MCF 10A (cell line): ENCODE data around the gene CHKA. TPM values are rescaled to one million over a fixed set of nuclear protein-coding genes. Genes with fewer than 3 reads are reported as not detected.

Experiments used
- Bru-seq: library from RNA; stranded (reverse); fragments of 400-500 nt; gene quantifications from one replicate; lab custom pipeline; 2021; lab: Mats Ljungman, UMichigan
- BruChase-seq, 2 experiments: library from RNA; stranded (reverse); fragments of 400-500 nt; gene quantifications; one replicate each; lab custom pipeline; 2021; lab: Mats Ljungman, UMichigan
- BruUV-seq: library from RNA; stranded (reverse); fragments of 400-500 nt; replicated peaks from 2 replicates; lab custom pipeline; 2021; lab: Mats Ljungman, UMichigan
- CTCF ChIA-PET: fragments of 300-600 bp; sonication (Branson Sonifier 250); formaldehyde crosslinking; extraction: SDS; loops from one replicate; lab custom pipeline; 2021; ENCODE audit warnings: antibody characterized with exemption, inconsistent platforms; lab: Yijun Ruan, JAX
- POLR2A ChIA-PET: fragments of 300-600, 350-650 bp; sonication (Branson Sonifier 250); formaldehyde crosslinking; extraction: SDS; loops from one replicate; lab custom pipeline; 2020; ENCODE audit warnings: antibody characterized with exemption, inconsistent platforms; lab: Yijun Ruan, JAX
- DNase-seq: peaks from one replicate; pipeline ENCODE4 v3.0.0-alpha.2; 2018; ENCODE audit not compliant: unreplicated experiment
- H3K27ac Mint-ChIP-seq: one replicate; pipeline ENCODE4 v1.8.0; 2022; ENCODE audit warnings: mild to moderate bottlenecking, low read depth, mixed read lengths; ENCODE audit not compliant: unreplicated experiment
- H3K27me3 Mint-ChIP-seq: one replicate; pipeline ENCODE4 v1.8.0; 2022; ENCODE audit warnings: mixed read lengths; ENCODE audit not compliant: insufficient read depth, unreplicated experiment
- H3K36me3 Mint-ChIP-seq: one replicate; pipeline ENCODE4 v1.8.0; 2022; ENCODE audit warnings: mild to moderate bottlenecking, moderate library complexity, mixed read lengths; ENCODE audit not compliant: insufficient read depth, unreplicated experiment
- H3K4me1 Mint-ChIP-seq: one replicate; pipeline ENCODE4 v1.8.0; 2022; ENCODE audit warnings: mixed read lengths; ENCODE audit not compliant: insufficient read depth, unreplicated experiment
- H3K4me3 Mint-ChIP-seq: one replicate; pipeline ENCODE4 v1.8.0; 2022; ENCODE audit warnings: mild to moderate bottlenecking, moderate library complexity, mixed read lengths; ENCODE audit not compliant: unreplicated experiment
- H3K9me3 Mint-ChIP-seq: one replicate; pipeline ENCODE4 v1.8.0; 2022; ENCODE audit warnings: mixed read lengths; ENCODE audit not compliant: unreplicated experiment
- CTCF ChIP-seq: fragments of 200-600 bp; IDR thresholded peaks from one replicate; pipeline ENCODE4 v1.8.0; 2022; ENCODE audit warnings: antibody characterized with exemption, mild to moderate bottlenecking; ENCODE audit not compliant: unreplicated experiment
- intact Hi-C: fragments of 100-400 bp; cut with micrococcal nuclease; formaldehyde crosslinking; loops from 2 replicates; pipeline ENCODE4 v1.14.1; 2022
- long read RNA-seq: library from polyadenylated mRNA; stranded (forward); transcript quantifications from one replicate; pipeline ENCODE4 v2.0.0, GENCODE V29; 2022
- total RNA-seq: library from RNA; stranded (reverse); gene quantifications from 2 replicates; pipeline ENCODE4 v1.2.3, GENCODE V29; 2022

The CHKA gene
- total RNA-seq (7.8 and 13.7 TPM in 2 replicates), Bru-seq, nascent RNA (percentile 62 among the genes with signal in this experiment), BruChase-seq, experiment 1, labeled RNA remaining after a 6-hour chase (percentile 49 among the genes with signal in this experiment), BruChase-seq, experiment 2, labeled RNA remaining after a 2-hour chase (percentile 63 among the genes with signal in this experiment)
- long read RNA-seq, transcript CHKA-202 (11 exons, 1,755 nt) = minor isoform, 7 of 22 reads
- long read RNA-seq, transcript CHKA-201 (12 exons, 2,530 nt) = major isoform, 10 of 22 reads
- long read RNA-seq, partial matches to known transcripts = 1 of 22 reads
- long read RNA-seq, other reads (novel, unspliced or antisense) = 4 of 22 reads

GRCh38 chr11:68121067-68121899 lies at the start of gene CHKA:
CHKA (minus strand) TSS chr11:68121388; CDS start chr11:68121177, 211 bp downstream.
- H3K4me3 Mint-ChIP-seq = peak within 1 kb of the TSS; percentile 75
- peak within 1 kb of the TSS; percentile 59 for H3K27ac Mint-ChIP-seq
- TF ChIP-seq CTCF = no peak
- POLR2A ChIA-PET = interaction anchor here (0.8 to 1.0 kb wide), 2 partner anchors 32 to 113 kb away, joined by 3 to 5 read pairs; no protein-coding TSS in a partner anchor
- peak; percentile 87 for DNase-seq
- intact Hi-C loops = loop anchor here (1.0 to 10.0 kb wide), 2 partner anchors 84 to 112 kb away; no protein-coding TSS in a partner anchor
- CTCF ChIA-PET = interaction anchor here (0.5 to 1.2 kb wide), 2 partner anchors 111 to 1175 kb away, joined by 3 read pairs; partner anchors contain the start of gene ALDH3B1
- no peaks in the 10 kb centered on the region for H3K9me3 Mint-ChIP-seq
- H3K36me3 Mint-ChIP-seq = no peaks in the 10 kb centered on the region
- no peaks in the 10 kb centered on the region for H3K27me3 Mint-ChIP-seq
- no TSS peak for BruUV-seq
- peaks cover 11% of the 10 kb centered on the region for H3K4me1 Mint-ChIP-seq

DNA sequence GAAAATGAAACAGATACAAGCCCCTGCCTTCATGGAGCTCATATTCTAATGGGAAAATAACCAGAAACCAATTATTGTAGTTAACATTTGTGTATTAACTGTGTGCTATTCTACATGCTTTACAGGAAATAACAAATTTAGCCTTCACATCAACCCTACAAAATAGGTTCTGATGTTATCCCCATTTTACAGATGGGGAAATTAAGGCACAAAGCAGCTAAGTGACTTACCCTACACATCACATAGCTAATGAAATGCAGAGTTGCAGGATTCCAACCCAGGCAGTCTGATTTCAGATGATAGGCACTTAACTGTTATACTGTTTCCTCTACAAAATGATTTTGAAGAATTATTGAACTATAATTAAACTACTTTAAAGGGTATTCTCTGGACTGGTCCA lies 48.3 kb upstream of the CHKA start:
- TF ChIP-seq CTCF = no peak
- H3K9me3 Mint-ChIP-seq = no peaks in the 10 kb centered on the region
- CTCF ChIA-PET = interaction anchor here (1.0 kb wide), 1 partner anchor 37 kb away, joined by 4 read pairs; no protein-coding TSS in a partner anchor
- POLR2A ChIA-PET = interaction anchor here (1.6 kb wide), 1 partner anchor 12 kb away, joined by 6 read pairs; no protein-coding TSS in a partner anchor
- peaks cover 76% of the 10 kb centered on the region for H3K36me3 Mint-ChIP-seq
- H3K27me3 Mint-ChIP-seq = no peaks in the 10 kb centered on the region
- H3K4me3 Mint-ChIP-seq = no peak overlapping the region
- no peak for DNase-seq
- H3K4me1 Mint-ChIP-seq = no peaks in the 10 kb centered on the region
- intact Hi-C loops = no loop called here
- no peak overlapping the region for H3K27ac Mint-ChIP-seq
- BruUV-seq = no TSS peak

GRCh38 chr11:68168694-68169093 lies 47.5 kb upstream of the CHKA start:
- BruUV-seq = no TSS peak
- CTCF ChIA-PET = interaction anchor here (1.0 kb wide), 1 partner anchor 38 kb away, joined by 4 read pairs; no protein-coding TSS in a partner anchor
- DNase-seq = no peak
- no peaks in the 10 kb centered on the region for H3K9me3 Mint-ChIP-seq
- no peak overlapping the region for H3K4me3 Mint-ChIP-seq
- H3K27me3 Mint-ChIP-seq = no peaks in the 10 kb centered on the region
- peaks cover 73% of the 10 kb centered on the region for H3K36me3 Mint-ChIP-seq
- H3K27ac Mint-ChIP-seq = no peak overlapping the region
- no peak for TF ChIP-seq CTCF
- POLR2A ChIA-PET = interaction anchor here (1.6 kb wide), 1 partner anchor 13 kb away, joined by 6 read pairs; no protein-coding TSS in a partner anchor
- intact Hi-C loops = no loop called here
- H3K4me1 Mint-ChIP-seq = no peaks in the 10 kb centered on the region
